GM12874 (cell line): ENCODE data around the gene CEP152.

Experiments
- CTCF ChIP-seq: IDR thresholded peaks from 2 replicates; pipeline ENCODE4 v1.5.1; 2011; ENCODE audit warnings: low read depth, mild to moderate bottlenecking, control low read depth, low read length, moderate library complexity; ENCODE audit not compliant: insufficient read depth

Gene CEP152

GRCh38 chr15:48845123-48845522 is 34.3 kb upstream of the CEP152 start:
- TF ChIP-seq CTCF, result no peak

GRCh38 chr15:48842501-48842900 is 31.6 kb upstream of the CEP152 start:
- no peak for TF ChIP-seq CTCF

- TF ChIP-seq CTCF, result no peak
These were observed 23.9 kb upstream of the CEP152 start for GRCh38 chr15:48834756-48835155.

GRCh38 chr15:48833526-48834239 is 22.8 kb upstream of the CEP152 start:
- no peak for TF ChIP-seq CTCF

- TF ChIP-seq CTCF, result no peak
These were observed 21.8 kb upstream of the CEP152 start for GRCh38 chr15:48832648-48833047.

- no peak for TF ChIP-seq CTCF
These were observed 18.0 kb upstream of the CEP152 start for GRCh38 chr15:48828906-48829305.

GRCh38 chr15:48828471-48828870 is 17.6 kb upstream of the CEP152 start:
- no peak for TF ChIP-seq CTCF
